SKM-1 (cell line): ENCODE measurements around the gene KCNH3.

ENCODE experiments used
- DNase-seq: peaks from one replicate; lab custom pipeline; 2025; ENCODE audit not compliant: unreplicated experiment; lab: John Stamatoyannopoulos, UW

The KCNH3 gene

DNA sequence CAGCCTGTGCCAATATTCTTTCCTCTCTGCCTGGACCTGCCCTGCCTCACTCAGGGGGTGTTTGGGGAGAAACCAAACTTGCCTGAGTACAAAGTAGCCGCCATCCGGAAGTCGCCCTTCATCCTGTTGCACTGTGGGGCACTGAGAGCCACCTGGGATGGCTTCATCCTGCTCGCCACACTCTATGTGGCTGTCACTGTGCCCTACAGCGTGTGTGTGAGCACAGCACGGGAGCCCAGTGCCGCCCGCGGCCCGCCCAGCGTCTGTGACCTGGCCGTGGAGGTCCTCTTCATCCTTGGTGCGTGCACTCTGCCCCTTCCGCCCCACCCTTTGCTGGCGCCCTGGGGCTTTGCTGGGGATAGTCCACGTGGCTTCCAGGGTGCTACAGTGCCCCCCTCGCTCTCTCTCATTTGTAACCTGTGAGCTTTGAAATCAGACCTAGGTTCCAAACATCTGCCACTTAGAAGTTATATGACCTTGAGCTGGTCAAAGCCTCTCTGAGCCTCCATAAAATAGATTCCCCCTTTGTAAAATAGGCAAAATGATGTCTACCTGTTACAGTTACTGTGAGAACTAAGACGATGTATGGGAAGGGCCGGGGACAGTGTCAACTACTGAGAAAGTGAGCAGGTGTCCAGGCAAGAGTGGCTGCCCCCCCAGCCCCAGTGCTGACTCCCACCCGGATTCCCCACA lies 4.5 kb downstream of the KCNH3 start:
- DNase-seq: no peak

DNA sequence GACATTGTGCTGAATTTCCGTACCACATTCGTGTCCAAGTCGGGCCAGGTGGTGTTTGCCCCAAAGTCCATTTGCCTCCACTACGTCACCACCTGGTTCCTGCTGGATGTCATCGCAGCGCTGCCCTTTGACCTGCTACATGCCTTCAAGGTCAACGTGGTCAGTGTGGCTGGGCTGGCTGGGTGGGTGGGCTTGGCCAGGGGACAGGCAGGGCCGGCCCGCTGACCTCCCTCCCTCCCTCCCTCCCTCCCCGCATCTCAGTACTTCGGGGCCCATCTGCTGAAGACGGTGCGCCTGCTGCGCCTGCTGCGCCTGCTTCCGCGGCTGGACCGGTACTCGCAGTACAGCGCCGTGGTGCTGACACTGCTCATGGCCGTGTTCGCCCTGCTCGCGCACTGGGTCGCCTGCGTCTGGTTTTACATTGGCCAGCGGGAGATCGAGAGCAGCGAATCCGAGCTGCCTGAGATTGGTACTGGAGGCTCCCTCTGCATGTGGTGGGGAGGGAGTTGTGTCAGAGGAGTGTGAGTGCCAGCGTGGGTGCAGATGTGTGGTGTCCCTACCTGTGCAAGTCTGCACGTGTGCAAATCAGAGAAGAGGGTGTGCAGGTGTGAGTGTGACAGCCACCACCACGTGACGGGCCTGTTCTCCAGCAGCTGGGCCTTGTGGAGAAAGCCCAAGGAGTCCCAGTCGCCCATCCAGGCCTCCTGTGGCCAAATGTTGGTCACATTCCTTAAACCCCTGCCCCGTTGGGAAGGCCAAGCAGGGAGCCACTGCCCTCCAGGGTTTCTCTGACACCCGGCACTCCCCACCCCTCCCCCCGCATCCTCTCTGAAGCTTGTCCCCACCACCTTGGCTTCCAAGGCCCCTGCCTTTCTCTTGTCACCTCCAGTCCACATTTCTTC lies 5.3 kb downstream of the KCNH3 start:
- no peak for DNase-seq

DNA sequence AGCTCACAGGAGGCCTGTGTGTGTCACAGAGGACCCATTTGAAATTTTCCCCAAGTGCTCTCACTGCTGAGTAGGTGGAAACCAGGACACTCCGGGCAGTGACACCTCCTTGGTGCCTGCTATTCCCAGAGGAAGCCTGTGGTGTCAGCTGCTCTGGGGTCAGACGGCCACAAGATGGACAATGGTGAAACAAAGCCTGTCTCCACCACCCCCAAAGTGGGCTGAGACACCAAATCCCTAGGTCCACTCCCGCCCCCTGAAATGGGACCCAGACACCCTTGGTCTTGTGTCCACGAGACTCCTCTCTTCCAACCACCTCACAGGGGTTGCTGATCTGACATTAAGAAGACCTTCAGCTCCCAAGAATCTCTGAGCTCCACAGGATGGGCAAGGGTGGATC lies 7.0 kb downstream of the KCNH3 start:
- DNase-seq: no peak

DNA sequence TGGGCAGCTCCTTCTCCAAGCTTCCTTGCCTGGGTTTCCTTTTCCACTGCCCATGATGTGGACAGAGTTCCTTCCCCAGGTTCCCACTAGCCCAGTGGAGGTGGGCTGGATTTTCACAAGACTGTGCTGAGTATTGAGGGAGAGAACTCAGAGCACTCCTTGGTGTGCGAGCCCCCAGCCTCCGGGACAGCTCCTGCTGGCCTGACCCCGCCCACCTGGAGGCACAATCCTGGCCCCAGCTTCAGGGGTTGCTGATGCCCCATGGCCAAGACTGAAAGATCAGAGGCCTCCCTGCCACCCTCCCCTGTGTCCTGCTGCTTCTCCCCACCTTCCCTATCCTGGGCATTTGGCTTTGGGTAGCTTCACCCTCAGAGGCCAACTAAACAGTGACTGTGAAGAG lies 7.7 kb downstream of the KCNH3 start:
- DNase-seq: no peak

DNA sequence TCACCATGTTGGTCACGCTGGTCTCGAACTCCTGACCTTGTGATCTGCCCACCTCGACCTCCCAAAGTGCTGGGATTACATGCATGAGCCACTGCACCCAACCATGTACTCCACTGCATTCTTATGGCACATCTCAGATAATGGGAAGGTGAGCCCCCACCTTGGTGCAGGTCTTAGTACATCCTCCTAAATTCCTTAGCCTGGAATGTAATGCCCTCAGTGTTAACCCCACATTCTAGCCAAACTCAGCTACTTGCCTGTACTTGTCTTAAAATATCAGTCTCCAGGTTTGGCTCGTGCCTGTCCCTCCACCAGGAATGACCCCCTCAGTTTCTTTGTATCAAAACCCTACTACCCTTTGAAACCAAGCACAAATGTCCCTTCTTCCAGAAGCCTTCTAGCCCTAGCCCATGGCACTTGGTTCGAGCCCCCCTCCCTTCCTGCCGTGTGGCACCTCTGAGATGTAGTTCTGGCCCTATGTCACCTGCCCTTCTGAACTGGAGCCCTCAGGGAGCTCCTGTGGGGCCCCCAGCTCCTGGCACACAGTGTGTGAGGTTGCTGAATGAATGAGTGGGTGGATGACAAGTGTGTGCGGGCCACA lies 8.4 kb downstream of the KCNH3 start:
- DNase-seq: no peak

DNA sequence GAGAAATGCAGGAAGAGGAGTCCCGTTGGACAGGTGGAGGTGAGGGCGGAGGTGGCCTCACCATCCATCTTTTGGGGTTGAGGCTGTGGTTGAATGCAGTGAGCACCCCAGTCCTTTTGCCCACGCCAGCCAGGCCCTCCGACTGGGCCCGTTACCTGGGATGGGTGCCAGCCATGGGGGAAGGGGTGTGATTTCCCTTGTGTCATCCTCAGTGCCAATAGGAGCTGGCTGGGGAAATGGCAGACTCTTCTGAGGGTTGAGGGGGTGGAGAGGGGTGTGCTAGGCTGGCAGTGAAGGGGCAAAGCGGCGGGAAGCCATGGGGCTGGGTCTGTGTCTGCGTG lies 9.6 kb downstream of the KCNH3 start:
- DNase-seq: no peak

DNA sequence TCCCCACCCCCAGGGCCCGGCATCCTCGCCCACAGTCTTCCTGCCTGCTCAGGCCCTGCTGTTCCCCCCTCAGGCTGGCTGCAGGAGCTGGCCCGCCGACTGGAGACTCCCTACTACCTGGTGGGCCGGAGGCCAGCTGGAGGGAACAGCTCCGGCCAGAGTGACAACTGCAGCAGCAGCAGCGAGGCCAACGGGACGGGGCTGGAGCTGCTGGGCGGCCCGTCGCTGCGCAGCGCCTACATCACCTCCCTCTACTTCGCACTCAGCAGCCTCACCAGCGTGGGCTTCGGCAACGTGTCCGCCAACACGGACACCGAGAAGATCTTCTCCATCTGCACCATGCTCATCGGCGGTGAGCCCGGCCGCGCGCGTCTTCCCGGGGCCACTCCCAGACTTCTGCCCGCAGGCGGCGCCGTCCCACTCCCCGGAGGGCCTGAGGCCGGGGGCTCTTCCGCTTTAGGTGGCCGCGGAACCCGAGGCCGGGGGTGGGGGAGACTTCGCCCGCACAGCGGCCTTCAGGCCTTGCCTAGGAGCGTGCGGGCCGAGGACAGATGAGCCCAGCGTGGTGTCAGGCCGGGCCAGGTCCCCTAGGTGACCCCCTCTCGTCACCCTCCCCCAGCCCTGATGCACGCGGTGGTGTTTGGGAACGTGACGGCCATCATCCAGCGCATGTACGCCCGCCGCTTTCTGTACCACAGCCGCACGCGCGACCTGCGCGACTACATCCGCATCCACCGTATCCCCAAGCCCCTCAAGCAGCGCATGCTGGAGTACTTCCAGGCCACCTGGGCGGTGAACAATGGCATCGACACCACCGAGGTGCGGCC lies 10.2 kb downstream of the KCNH3 start:
- DNase-seq: no peak

DNA sequence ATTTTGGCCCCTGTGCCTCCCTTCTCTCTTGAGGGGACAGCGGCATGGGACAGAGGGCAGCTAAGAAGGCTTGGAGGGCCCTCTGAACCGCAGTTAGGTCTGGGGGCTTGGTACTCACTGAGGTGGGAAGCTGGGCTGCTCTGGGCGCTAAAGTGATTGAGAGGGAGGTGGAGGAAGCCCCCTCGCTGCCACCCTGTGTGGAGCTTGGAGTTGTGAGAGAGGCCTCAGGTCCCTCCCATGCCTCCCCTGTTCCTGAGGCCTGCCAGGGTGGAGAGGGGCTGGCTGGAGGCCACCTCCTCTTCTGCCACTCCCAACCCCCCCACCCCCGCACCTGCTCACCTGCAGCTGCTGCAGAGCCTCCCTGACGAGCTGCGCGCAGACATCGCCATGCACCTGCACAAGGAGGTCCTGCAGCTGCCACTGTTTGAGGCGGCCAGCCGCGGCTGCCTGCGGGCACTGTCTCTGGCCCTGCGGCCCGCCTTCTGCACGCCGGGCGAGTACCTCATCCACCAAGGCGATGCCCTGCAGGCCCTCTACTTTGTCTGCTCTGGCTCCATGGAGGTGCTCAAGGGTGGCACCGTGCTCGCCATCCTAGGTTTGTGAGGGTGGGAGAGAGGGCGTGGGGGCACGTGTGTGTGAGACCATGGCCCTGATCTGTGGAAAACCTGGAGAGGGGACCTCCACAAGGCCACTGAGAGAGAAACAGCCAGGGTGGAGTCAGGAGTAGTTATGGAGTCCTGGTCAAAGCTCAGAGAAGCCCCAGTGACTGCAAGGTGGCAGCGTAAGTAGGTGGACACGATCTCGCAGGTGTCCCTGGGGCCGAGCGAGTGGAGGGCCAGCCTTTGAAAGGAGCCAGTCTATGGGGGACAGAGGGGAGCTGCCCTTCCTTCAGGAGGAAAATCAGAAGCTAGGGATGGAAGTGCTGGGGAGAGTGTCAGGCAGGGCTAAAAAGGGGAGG lies 11.2 kb downstream of the KCNH3 start:
- no peak for DNase-seq

DNA sequence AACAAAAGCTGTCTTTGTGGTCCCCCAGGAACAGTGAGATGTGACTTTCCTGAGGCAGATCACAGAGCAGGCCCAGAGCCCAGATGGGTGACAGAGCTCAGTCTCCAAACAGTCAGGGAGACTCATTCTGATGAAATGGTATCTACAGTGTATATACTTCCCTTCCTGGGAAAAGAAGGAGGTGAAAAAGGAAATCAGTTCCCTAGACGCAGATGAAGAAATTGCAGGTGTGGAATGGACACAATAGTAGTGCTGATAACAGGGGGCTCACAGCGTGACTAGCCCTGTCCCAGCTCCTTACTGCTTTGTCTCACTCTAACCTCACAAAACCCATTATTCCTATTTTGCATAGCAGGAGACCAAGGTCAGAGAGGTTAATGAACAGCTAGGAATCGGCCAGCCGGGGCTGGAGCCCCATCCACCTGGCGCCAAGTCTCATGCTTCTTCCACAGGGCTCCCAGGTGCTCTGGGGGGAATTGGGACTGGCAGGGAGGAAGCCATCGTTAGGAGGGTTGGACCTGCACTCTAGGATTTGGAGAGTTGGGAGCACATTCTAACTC lies 11.9 kb downstream of the KCNH3 start:
- no peak for DNase-seq

DNA sequence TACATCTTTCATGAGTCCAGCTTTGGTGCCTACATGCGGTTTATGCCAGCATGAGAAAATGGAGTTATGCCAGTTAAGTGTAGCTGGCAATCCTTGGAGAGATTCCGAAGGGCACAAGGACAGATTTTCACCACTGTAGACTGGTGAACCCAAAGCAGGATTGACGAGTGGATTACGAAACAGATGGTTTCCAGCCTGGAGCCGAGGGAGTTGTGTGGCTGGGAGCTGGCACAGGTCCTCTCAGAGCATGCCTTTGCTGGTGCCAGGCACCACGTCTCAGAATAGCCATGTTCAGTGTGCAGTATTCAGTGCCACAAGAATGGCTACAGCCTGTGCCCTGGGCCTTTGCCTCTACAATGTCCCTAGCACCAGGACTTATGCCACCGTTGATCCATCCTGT lies 13.2 kb downstream of the KCNH3 start:
- no peak for DNase-seq

DNA sequence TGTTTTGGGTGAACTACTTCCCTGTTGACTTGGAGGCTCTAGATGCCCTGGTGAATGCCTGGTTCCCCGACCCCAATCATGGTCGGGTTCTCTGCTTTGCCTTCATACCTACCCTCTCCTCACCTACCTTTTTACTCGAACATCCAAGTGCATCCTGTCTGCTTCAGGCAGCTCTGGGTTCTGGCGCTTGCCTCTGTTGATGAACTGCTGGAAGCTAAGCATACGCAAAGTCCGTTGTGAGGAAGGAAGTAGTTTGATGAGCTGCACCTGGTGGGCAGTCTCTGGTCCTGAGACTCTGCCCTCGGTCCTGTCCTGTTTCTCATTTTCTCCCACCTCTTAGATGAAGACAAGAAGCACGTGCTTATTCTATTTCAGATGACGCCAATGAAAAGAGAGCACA lies 13.6 kb downstream of the KCNH3 start:
- no peak for DNase-seq

DNA sequence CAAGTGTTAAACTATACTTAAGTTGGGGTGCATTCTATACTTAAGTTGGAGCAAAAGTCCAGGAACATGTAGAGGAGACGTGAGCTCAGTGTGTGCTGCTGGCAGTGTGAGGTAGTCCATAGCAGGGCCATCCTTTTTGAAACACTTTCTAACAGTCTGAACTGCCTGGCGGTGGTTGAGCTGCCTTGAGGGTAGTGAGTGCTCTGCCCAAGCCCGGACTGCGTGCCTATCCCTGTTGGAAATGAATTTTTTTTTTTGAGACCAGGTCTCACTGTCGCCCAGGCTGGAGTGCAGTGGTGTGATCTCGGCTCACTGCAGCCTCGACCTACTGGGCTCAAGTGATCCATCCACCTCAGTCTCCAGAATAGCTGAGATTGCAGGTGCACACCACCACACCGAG lies 14.1 kb downstream of the KCNH3 start:
- no peak for DNase-seq

DNA sequence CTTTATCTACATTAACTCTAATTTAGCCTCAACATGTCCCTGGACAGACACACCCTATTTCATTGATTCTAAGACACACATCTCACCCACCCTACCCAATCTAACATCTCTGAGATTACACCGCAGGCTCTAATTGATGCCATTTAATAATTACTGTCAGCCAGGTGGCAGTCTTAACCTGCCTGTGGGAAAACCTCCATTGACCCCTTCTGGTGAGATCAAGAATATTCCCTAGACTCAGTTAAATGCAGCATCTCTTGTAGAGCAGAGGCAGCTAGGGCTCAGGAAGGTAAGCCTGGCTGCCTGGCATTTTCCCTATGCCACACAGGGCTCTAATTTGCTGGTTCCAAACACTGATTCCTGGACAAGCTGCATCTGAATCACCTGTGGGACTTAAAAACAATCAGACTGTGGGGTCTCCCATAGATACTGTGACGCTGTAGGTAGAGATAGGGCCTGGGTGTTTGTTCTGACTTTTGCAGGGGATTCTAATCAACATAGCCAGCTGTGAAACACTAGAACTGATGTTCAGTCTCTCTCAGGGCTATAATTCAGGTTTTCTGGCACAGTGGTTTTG lies 14.8 kb downstream of the KCNH3 start:
- DNase-seq: no peak

DNA sequence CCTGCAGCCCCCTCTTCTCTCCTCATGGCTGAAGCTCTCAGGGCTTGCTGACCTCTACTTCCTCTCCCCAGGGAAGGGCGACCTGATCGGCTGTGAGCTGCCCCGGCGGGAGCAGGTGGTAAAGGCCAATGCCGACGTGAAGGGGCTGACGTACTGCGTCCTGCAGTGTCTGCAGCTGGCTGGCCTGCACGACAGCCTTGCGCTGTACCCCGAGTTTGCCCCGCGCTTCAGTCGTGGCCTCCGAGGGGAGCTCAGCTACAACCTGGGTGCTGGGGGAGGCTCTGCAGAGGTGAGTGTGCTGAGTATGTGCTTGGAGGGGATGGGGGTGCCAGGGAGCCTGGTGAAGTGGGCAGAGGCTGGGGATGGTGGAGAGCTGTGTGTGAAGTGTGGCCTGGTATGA lies 15.4 kb downstream of the KCNH3 start:
- DNase-seq: no peak

DNA sequence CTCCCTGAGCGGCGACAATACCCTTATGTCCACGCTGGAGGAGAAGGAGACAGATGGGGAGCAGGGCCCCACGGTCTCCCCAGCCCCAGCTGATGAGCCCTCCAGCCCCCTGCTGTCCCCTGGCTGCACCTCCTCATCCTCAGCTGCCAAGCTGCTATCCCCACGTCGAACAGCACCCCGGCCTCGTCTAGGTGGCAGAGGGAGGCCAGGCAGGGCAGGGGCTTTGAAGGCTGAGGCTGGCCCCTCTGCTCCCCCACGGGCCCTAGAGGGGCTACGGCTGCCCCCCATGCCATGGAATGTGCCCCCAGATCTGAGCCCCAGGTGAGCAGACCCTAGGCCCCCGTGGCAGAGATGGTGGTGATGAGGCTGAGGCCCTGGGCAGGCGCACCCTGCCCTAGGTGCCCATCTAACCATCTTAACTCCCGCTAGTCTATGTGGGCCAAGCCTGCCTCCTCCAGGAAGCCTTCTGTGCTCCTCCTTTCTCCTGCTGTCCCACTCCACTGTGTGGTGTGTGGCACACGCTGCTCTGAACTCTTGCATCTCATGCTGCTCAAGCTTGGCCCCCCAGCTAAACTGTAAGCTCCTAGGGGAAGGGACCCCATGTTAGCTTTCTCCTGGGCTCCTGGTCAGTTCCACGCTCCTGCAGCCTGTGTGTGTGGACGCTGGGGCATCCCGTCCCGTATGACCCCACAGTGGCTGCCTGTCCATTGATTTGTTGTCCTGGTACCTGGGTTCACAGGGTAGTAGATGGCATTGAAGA lies 17.0 kb downstream of the KCNH3 start:
- no peak for DNase-seq

DNA sequence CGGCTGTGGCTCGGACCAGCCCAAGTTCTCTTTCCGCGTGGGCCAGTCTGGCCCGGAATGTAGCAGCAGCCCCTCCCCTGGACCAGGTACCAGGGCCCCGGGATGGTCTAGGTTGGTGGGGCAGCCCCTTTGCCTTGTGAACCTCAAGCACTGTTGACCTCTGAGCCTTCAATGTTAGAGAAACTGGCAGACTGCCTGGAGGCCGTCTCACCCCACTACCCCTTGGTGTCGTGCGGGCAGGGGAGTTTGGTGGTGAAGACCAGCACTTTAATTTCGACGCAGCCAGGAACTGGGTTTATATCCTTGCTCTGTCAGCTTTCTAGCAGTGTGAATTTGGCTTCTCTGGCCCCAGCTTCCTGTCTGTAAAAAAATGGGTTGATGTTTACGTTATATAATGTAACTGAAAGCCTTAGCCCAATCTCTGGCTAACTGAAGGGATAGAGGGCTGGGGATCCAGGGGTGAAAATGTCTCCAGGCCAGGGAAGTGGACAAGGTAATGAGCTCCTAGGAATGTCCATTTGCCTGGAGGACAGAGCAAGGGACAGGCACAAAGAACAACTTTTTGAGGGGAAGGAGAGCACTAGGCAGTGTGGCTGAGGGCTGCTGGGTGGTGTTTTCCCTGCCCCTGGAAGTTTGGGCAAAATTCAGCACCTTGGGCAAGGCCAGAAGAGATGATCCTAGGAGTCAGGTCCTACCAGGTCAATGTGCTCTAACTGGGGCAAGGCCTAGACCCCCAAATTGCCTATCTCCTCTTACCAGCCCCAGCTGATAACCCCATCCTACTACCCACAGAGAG lies 17.8 kb downstream of the KCNH3 start:
- no peak for DNase-seq

DNA sequence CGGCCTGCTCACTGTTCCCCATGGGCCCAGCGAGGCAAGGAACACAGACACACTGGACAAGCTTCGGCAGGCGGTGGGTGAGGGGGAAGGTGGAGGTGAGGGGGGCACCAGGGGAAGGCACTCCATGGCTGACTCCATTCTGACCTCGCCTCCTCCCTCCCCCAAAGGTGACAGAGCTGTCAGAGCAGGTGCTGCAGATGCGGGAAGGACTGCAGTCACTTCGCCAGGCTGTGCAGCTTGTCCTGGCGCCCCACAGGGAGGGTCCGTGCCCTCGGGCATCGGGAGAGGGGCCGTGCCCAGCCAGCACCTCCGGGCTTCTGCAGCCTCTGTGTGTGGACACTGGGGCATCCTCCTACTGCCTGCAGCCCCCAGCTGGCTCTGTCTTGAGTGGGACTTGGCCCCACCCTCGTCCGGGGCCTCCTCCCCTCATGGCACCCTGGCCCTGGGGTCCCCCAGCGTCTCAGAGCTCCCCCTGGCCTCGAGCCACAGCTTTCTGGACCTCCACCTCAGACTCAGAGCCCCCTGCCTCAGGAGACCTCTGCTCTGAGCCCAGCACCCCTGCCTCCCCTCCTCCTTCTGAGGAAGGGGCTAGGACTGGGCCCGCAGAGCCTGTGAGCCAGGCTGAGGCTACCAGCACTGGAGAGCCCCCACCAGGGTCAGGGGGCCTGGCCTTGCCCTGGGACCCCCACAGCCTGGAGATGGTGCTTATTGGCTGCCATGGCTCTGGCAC lies 18.5 kb downstream of the KCNH3 start:
- DNase-seq: no peak

DNA sequence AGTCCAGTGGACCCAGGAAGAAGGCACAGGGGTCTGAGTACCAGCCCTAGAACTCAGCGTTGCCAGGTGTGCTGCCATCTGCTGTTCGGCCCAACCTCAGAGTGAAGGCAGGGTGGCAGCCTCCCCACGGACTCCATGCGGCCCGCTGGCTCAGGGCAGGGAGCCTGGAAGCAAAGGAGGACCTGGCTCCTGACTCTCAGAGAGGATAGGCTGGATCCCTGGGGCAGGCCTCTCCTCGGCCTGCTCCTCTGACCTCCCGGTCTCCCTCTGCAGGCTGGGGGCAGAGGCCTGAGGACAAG lies 19.0 kb downstream of the KCNH3 start:
- no peak for DNase-seq
